GM21390 (cell line): ENCODE data around the gene ANAPC10.

Experiments
- ATAC-seq: cut with Tn5 transposase; IDR thresholded peaks from one replicate; pipeline ENCODE4 v1.9.1; 2021; ENCODE audit not compliant: unreplicated experiment

ANAPC10 gene

GRCh38 chr4:145075742-145076468, 22.1 kb downstream of the ANAPC10 start:
- ATAC-seq, result no peak

DNA sequence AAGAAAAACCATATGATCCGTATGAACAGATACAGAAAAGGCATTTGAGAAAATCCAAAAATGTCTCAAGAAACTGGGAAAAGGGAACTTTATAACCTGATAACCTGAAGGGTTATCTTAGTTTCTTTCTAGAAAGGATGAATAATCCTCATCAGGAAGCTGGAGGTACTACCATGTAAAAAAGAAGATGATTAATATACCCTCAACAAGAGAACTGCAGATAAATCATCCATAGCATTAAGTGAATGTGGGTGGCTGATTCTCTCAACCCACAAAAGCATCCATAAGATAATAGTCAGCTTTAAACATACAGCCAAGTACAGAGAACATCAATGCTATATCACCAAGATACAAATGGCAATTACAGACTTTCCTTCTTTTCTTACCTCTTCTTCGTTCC, 26.4 kb downstream of the ANAPC10 start:
- ATAC-seq, result no peak

DNA sequence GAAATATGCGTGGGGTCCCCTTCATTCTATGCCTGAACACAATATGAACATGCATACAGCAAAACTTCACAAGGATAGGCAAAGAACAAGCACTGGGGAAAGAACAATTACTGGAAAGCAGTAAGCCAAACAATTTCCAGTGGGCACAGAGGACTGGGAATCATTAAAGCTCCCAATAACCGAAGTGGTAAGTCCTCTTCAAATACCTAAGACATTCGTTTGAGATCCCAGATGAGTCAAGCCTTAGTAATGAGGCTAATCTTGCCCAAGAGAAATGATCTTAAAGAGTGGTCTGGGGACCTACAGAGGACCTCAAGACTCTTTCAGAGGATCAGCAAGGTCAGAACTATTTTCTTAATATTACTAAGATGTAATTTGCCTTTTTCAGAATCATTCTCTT, 28.6 kb downstream of the ANAPC10 start:
- no peak for ATAC-seq

GRCh38 chr4:145066063-145066501, 31.9 kb downstream of the ANAPC10 start:
- ATAC-seq, result no peak

DNA sequence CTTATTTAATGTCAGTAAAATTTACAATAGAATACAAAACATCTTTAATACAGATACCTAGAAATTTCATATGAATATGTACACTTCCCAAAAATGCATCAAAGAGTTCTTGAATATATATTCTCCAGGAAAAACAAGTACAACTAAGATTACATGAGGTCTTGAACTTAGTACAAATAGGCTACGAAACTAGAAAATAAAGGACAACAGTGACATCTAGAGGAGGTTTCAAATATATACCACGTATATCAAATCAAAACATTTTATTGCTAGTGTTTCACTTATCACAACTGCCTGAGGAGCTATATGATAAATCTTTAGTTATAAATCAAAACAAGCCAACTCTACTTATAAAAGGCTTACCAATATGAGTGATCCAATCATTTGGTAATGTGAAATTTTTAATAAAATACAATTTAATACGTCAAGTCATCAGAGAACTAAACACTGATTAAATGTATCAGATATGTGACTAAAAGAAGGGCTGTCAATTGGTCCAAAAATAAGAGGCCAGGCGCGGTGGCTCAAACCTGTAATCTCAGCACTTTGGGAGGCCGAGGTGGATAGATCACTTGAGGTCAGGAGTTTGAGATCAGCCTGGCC, 36.6 kb downstream of the ANAPC10 start:
- no peak for ATAC-seq

DNA sequence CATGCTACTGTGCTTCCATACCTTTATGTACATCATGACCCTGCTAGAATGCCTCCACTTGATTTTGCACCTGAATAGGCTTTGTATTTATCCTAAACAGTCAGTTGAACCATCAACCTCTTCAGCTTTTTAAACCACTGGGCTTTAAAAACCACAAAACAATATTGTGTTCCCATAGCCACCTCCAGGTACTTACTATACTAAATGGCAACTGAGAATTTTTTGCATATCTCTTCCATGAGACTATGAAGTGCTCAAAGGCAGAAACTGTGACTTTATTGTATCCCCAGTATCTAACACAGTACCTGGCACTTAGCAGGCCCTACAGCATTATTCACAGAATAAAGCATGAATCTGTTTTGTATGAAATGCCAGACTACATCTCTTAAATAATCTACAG, 39.7 kb downstream of the ANAPC10 start:
- no peak for ATAC-seq

GRCh38 chr4:145056325-145057130, 41.5 kb downstream of the ANAPC10 start:
- ATAC-seq, result no peak

DNA sequence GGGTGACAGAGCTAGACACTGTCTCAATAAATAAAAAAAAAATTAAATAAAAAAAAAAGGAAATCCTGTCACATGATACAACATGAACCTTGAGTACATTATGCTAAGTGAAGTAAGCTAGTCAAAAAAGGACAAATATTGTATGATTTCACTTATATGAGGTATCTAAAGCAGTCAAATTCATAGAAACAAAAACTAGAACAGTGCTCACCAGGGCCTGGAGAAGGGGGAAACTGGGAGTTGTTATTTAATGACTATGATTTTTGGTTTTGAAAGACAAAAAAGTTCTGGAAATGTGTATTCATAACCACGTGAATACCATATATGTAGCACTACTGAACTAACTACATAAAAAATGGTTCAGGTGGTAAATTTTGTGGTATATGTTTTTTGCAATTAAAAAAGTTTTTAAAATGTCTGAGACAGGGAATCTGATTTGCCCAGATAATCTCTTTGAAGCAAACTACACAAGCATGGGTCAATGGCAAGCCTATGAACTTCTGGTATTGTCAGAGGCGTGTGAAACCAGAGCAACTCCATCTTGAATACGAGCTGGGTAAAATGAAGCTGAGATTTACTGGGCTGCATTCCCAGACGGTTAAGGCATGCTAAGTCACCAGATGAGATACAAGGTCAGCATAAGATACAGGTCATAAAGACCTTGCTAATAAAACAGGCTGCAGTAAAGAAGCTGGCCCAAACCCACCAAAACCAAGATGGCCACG, 42.3 kb downstream of the ANAPC10 start:
- ATAC-seq, result no peak

DNA sequence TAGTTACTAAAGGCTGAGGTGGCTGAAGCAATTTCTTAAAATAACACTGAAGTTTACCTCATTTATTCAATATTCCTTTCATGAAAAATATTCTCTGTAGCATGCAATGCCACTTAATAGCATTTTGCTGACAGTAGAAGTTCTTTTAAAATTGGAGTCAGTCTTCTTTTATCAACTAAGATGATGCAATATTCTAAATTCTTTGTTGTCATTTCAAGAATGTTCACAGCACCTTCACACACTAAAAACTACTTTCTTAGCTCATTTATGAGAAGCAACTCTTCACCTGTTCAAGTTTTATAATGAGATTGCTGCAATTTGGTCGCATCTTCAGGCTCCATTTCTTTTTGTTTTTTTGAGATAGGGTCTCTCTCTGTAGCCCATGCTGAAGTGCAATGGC, 48.8 kb downstream of the ANAPC10 start:
- ATAC-seq, result no peak

DNA sequence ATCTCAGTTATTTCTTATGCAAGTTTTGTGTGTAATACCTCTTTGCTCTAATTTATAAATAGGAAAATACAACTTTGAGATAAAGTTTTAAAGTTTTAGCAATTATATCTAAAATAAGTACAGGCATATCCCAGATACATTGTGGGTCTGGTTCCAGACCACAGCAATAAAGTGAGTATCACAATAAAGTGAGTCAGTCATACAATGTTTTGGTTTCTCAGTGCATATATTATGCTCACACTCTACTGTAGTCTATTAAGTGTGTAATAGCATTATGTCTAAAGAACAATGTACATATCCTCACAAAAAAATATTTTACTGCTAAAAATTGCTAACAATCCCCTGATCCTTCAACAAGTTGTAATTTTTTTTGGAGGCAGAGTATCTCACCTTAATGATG, 49.2 kb downstream of the ANAPC10 start:
- no peak for ATAC-seq

DNA sequence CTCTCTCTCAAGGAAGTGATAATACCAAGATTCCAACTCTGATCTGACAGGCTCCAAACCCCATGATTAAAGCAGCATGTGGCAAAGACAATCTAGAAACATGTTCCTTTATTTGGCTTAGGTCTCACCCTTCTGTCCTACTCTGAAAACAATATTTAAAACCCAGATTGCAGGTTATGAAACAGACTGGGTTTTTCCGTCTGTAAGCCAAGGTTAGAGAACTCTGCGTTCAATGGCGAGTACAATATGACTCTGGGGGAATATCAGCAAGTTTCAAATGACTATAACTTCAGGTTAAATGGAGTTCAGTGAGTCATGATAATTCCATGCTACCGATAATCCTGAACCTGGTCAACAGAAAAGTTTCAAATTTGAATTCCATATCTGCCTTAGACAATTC, 50.8 kb downstream of the ANAPC10 start:
- ATAC-seq, result peak; percentile 41

DNA sequence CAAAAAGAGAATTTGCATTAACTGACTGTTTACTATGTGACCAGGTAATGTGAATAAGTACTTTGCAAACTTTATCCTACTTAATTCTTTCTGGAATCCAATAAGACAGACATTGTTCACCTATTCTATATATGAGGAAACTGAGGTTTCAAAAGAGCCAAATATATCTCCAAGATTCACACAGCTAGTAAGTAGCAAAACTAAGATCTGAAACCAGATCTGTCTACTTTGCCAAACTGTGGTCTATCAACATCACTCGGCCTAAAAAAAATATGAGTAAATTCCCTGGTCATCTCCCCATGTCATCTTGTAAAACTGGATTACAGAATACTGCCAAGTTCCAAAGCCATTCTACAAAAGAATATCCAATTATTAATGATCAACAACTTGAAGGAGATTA, 52.8 kb downstream of the ANAPC10 start:
- peak; percentile 39 for ATAC-seq

DNA sequence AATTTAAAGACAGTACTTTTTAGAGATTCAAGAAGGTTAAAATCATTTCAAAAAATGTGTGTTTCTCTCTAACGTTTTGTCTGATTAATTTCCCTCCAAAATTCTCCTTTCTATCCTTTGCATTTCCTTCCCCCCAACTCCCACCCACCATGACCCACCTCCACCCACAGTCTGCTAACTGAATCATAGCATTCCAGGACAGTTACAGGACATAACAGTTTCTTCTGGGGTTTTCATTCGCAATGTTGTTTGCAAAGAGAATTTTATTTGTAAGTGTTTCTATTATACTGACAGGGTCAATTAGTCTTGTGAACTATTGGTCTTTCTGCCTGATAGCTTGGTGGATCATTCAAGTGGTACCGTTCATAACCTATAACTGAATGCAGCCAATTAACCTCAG, 53.7 kb downstream of the ANAPC10 start:
- ATAC-seq, result no peak

GRCh38 chr4:145043306-145043705, 54.7 kb downstream of the ANAPC10 start:
- no peak for ATAC-seq

GRCh38 chr4:145042601-145043285, 55.3 kb downstream of the ANAPC10 start:
- ATAC-seq, result no peak

GRCh38 chr4:145041378-145041777, 56.6 kb downstream of the ANAPC10 start:
- peak; percentile 95 for ATAC-seq

DNA sequence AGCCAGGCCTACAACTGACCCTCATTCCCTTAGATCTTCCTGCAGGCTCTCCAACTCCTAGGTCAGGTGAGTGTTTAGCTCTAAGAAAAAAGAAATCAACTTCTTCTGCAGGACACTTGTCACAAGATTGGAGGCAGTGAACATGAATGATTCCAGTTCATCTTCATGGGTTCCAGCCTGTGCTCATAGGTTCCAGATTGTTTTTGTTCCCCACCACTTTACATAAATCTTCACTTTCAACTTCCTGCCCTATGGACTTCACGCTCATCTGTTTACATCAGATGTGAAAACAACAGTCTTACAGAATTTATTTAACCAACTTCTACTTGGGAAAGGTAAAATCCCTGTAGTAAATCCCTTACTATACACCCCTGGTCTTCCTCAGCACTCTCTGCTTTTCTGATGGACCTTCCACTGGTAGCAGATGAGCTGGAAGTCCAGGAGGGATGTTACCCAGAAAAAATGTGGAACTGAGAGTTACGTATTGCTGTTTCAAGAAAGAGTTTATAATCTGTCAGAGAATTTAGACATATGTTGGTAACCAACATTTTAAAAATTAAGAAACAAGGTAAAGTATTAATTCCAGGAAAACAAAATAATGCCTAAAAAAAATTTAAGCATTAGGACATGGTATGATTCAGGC, 62.4 kb downstream of the ANAPC10 start:
- ATAC-seq, result peak; percentile 74

- no peak for ATAC-seq
Measured at GRCh38 chr4:145034727-145035211, 63.2 kb downstream of the ANAPC10 start.

DNA sequence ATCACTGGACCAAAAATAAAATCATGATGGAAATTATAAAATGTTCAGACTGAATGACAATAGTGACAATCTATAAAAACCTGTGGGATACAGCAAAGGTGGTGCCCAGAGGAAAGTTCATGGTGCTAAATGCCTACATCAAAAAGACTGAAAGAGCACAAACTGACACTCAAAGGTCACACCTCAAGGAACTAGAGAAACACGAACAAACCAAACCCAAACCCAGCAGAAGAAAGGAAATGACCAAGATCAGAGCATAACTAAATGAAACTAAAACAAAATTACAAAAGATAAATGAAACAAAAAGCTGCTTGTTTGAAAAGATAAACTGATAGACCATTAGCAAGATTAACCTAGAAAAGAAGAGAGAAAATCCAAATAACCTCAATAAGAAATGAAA, 78.7 kb downstream of the ANAPC10 start:
- peak; percentile 69 for ATAC-seq

GRCh38 chr4:145014365-145014764, 83.6 kb downstream of the ANAPC10 start:
- no peak for ATAC-seq
